H1 (cell line): ENCODE data around the gene GALNT1. TPM values are rescaled to one million over a fixed set of nuclear protein-coding genes. Genes with fewer than 3 reads are reported as not detected.

Experiments
- CTCF ChIA-PET: fragments of 300-600 bp; sonication (Branson Sonifier 250); formaldehyde crosslinking; loops from one replicate; lab custom pipeline; 2021; ENCODE audit not compliant: partially characterized antibody; lab: Charles Lee
- POLR2A ChIA-PET: fragments of 300-600 bp; sonication (Branson Sonifier 250); formaldehyde crosslinking; loops from one replicate; lab custom pipeline; 2021; ENCODE audit warnings: inconsistent platforms; ENCODE audit not compliant: partially characterized antibody; lab: Charles Lee
- DNase-seq, 2 experiments: peaks; one replicate each; pipeline versions ENCODE4 v3.0.0 to v3.0.0-alpha.2; 2010 to 2022; ENCODE audit warnings: low spot score in 2 of 2, low read depth in 1 of 2, mixed read lengths in 1 of 2
- FAIRE-seq: peaks from 2 replicates; lab custom pipeline; 2011; peaks lifted over from hg19 to GRCh38; lab: Jason Lieb, UNC
- H2AFZ ChIP-seq: 2 replicates; pipeline ENCODE4 v1.8.1; 2012; ENCODE audit warnings: low read length, inconsistent platforms
- H2AK5ac ChIP-seq: 2 replicates; pipeline ENCODE4 v1.6.1; 2013; ENCODE audit warnings: low read depth, low read length
- H2BK120ac ChIP-seq: replicated peaks from 2 replicates; pipeline ENCODE3; 2013; ENCODE audit warnings: low read depth, low read length, inconsistent platforms
- H2BK12ac ChIP-seq: 2 replicates; pipeline ENCODE4 v1.6.1; 2013; ENCODE audit warnings: low read depth, low read length
- H2BK15ac ChIP-seq: 2 replicates; pipeline ENCODE4 v1.6.1; 2013; ENCODE audit warnings: low read length
- H2BK20ac ChIP-seq: 2 replicates; pipeline ENCODE4 v1.6.1; 2013; ENCODE audit warnings: low read length
- H2BK5ac ChIP-seq: 2 replicates; pipeline ENCODE4 v1.6.1; 2013; ENCODE audit warnings: low read depth, low read length
- H3K14ac ChIP-seq: 2 replicates; pipeline ENCODE4 v1.6.1; 2013; ENCODE audit warnings: inconsistent platforms; ENCODE audit not compliant: insufficient read length
- H3K18ac ChIP-seq: 2 replicates; pipeline ENCODE4 v1.6.1; 2013; ENCODE audit warnings: low read length; ENCODE audit errors: extremely low read depth
- H3K23ac ChIP-seq: 2 replicates; pipeline ENCODE4 v1.6.1; 2013; ENCODE audit warnings: inconsistent platforms; ENCODE audit not compliant: insufficient read length
- H3K23me2 ChIP-seq: 2 replicates; pipeline ENCODE4 v1.6.1; 2013; ENCODE audit warnings: low read depth, low read length
- H3K27ac ChIP-seq: 2 replicates; pipeline ENCODE4 v1.6.1; 2011; ENCODE audit warnings: low read depth, low read length, inconsistent platforms
- H3K27me3 ChIP-seq, 4 experiments: replicated peaks in 1 of 4; 1 replicate in 1 of 4; 2 replicates in 3 of 4; pipeline versions ENCODE4 v1.6.1 to v1.8.1; 2011 to 2013; ENCODE audit warnings: low read length in 3 of 4, mild to moderate bottlenecking in 3 of 4, inconsistent platforms in 2 of 4, mixed read lengths in 2 of 4, moderate library complexity in 1 of 4; ENCODE audit not compliant: control insufficient read depth in 3 of 4, insufficient read depth in 3 of 4; ENCODE audit errors: extremely low read depth in 1 of 4
- H3K36me3 ChIP-seq, 4 experiments: 2 replicates each; pipeline versions ENCODE4 v1.6.1 to v1.8.1; 2011 to 2013; ENCODE audit warnings: mild to moderate bottlenecking in 4 of 4, low read length in 3 of 4, moderate library complexity in 2 of 4, control low read depth in 1 of 4, inconsistent platforms in 1 of 4; ENCODE audit not compliant: insufficient read depth in 4 of 4, control insufficient read depth in 2 of 4
- H3K4ac ChIP-seq: replicated peaks from 2 replicates; pipeline ENCODE3; 2013; ENCODE audit warnings: low read length, low read depth, mixed read lengths, inconsistent platforms; ENCODE audit not compliant: insufficient read length
- H3K4me1 ChIP-seq, 4 experiments: replicated peaks in 1 of 4; 1 replicate in 1 of 4; 2 replicates in 3 of 4; pipeline versions ENCODE4 v1.6.1 to v1.8.1; 2011 to 2013; ENCODE audit warnings: low read length in 3 of 4, inconsistent platforms in 2 of 4, mixed read lengths in 1 of 4; ENCODE audit not compliant: insufficient read depth in 4 of 4, control insufficient read depth in 3 of 4
- H3K4me2 ChIP-seq, 2 experiments: 2 replicates each; pipeline versions ENCODE4 v1.6.1 to v1.8.1; 2011 to 2013; ENCODE audit warnings: low read depth in 2 of 2, low read length in 2 of 2, control low read depth in 1 of 2, inconsistent platforms in 1 of 2, mild to moderate bottlenecking in 1 of 2; ENCODE audit not compliant: insufficient read depth in 1 of 2
- H3K4me3 ChIP-seq, 4 experiments: fragments of 200-600, 300-600 bp in 1 of 4; sonication (generic), shearing (Covaris generic), sonication (Bioruptor Twin) in 1 of 4; 2 replicates each; pipeline versions ENCODE4 v1.5.1 to v1.8.1; 2011 to 2016; ENCODE audit warnings: low read length in 4 of 4, low read depth in 3 of 4, control low read depth in 2 of 4, inconsistent platforms in 2 of 4, mild to moderate bottlenecking in 2 of 4, mixed read lengths in 1 of 4, moderate library complexity in 1 of 4; ENCODE audit not compliant: insufficient read depth in 2 of 4; ENCODE audit errors: extremely low read depth in 1 of 4
- H3K56ac ChIP-seq: replicated peaks from 2 replicates; pipeline ENCODE3; 2013; ENCODE audit warnings: low read depth, mild to moderate bottlenecking, mixed read lengths, low read length, inconsistent platforms; ENCODE audit not compliant: insufficient read length
- H3K79me1 ChIP-seq: 2 replicates; pipeline ENCODE4 v1.6.1; 2013; ENCODE audit warnings: low read depth, low read length, control low read depth
- H3K79me2 ChIP-seq, 2 experiments: 2 replicates each; pipeline versions ENCODE4 v1.6.1 to v1.8.1; 2012 to 2013; ENCODE audit warnings: low read length in 2 of 2, mild to moderate bottlenecking in 2 of 2, inconsistent platforms in 1 of 2; ENCODE audit not compliant: insufficient read depth in 2 of 2, control insufficient read depth in 1 of 2
- H3K9ac ChIP-seq, 4 experiments: replicated peaks in 1 of 4; 1 replicate in 1 of 4; 2 replicates in 3 of 4; pipeline versions ENCODE4 v1.6.1 to v1.8.1; 2011 to 2013; ENCODE audit warnings: low read depth in 3 of 4, low read length in 3 of 4, control low read depth in 2 of 4, mild to moderate bottlenecking in 2 of 4, moderate library complexity in 2 of 4, inconsistent platforms in 1 of 4; ENCODE audit errors: extremely low read depth in 1 of 4
- H3K9me3 ChIP-seq, 2 experiments: 2 replicates each; pipeline versions ENCODE4 v1.6.1 to v1.8.1; 2012 to 2013; ENCODE audit warnings: mild to moderate bottlenecking in 2 of 2, moderate library complexity in 2 of 2, control low read depth in 1 of 2, inconsistent platforms in 1 of 2, low read depth in 1 of 2, low read length in 1 of 2, mixed read lengths in 1 of 2; ENCODE audit not compliant: insufficient read depth in 2 of 2
- H4K20me1 ChIP-seq, 2 experiments: replicated peaks in 1 of 2; 2 replicates each; pipeline versions ENCODE3 to v1.8.1; 2011 to 2013; ENCODE audit warnings: inconsistent platforms in 2 of 2, low read length in 2 of 2, mild to moderate bottlenecking in 1 of 2; ENCODE audit not compliant: insufficient read depth in 2 of 2, control insufficient read depth in 1 of 2
- H4K5ac ChIP-seq: 2 replicates; pipeline ENCODE4 v1.6.1; 2013; ENCODE audit warnings: low read length, low read depth, mixed read lengths, inconsistent platforms; ENCODE audit not compliant: insufficient read length
- H4K8ac ChIP-seq: 2 replicates; pipeline ENCODE4 v1.8.0; 2013; ENCODE audit warnings: mild to moderate bottlenecking, moderate library complexity, low read length, inconsistent platforms; ENCODE audit not compliant: insufficient read depth; ENCODE audit errors: extremely low read depth
- H4K91ac ChIP-seq: replicated peaks from 2 replicates; pipeline ENCODE3; 2013; ENCODE audit warnings: low read length, mixed read lengths, inconsistent platforms; ENCODE audit not compliant: insufficient read length
- CTBP2 ChIP-seq: IDR thresholded peaks from 2 replicates; pipeline ENCODE4 v1.7.0; 2011; ENCODE audit warnings: borderline replicate concordance, mild to moderate bottlenecking, moderate library complexity, mixed read lengths, low read length; ENCODE audit not compliant: insufficient read depth, insufficient read length
- EZH2 ChIP-seq: fragments of 200-600 bp; sonication (generic); IDR thresholded peaks from 2 replicates; pipeline ENCODE4 v1.7.1; 2012; ENCODE audit warnings: low read depth, mild to moderate bottlenecking, moderate library complexity, low read length, inconsistent platforms; ENCODE audit not compliant: severe bottlenecking
- SP2 ChIP-seq: IDR thresholded peaks from 2 replicates; pipeline ENCODE4 v1.6.1; 2012; ENCODE audit warnings: mild to moderate bottlenecking, low read length, inconsistent platforms
- SRF ChIP-seq: IDR thresholded peaks from 2 replicates; pipeline ENCODE4 v1.6.1; 2011; ENCODE audit warnings: mild to moderate bottlenecking, low read depth, low read length, moderate library complexity
- TEAD4 ChIP-seq: IDR thresholded peaks from 2 replicates; pipeline ENCODE4 v1.6.1; 2012; ENCODE audit warnings: low read depth, low read length, inconsistent platforms, mixed read lengths
- WGBS, 2 experiments: shearing (Covaris generic) in 1 of 2; methylation state at CpG; one replicate each; pipeline versions ENCODE4 v1.1.6 to v1.1.7; 2013 to 2015; ENCODE audit warnings: low lambda C conversion rate in 2 of 2, mixed read lengths in 2 of 2, inconsistent platforms in 1 of 2, low coverage in 1 of 2, missing lambda C conversion rate in 1 of 2; ENCODE audit not compliant: insufficient replicate concordance in 2 of 2, insufficient coverage in 1 of 2, insufficient read length in 1 of 2; ENCODE audit errors: extremely low coverage in 1 of 2, missing lambda C conversion rate in 1 of 2; 5-methylcytosine and 5-hydroxymethylcytosine counted together
- polyA plus RNA-seq, 7 experiments: library from polyadenylated mRNA; depleted of rRNA in 3 of 7; stranded (reverse) in 5 of 7; unstranded in 2 of 7; fragments of >200 nt in 5 of 7; fragments of 200-250 nt in 2 of 7; gene quantifications; 1 replicate in 5 of 7; 2 replicates in 1 of 7; 4 replicates in 1 of 7; pipeline versions ENCODE4 v1.2.1 to v1.2.3, GENCODE V29; 2011 to 2013; ENCODE audit warnings: missing spikeins in 2 of 7, mixed read lengths in 2 of 7
- total RNA-seq: library from RNA; stranded (reverse); fragmentation: NEBNext Ultra II Directional; extraction: Animal tissue kit (Norgen Biotek cat#: 25700); gene quantifications from 2 replicates; pipeline ENCODE4 v1.2.1, GENCODE V29; 2021

Gene GALNT1
- total and polyA plus RNA-seq, 2 of the 8 experiments (the other 6 are each of a cell fraction or from before 2014, with no cell fraction given) = 22.4 to 101 TPM

GRCh38 chr18:35618696-35619095, 37.2 kb downstream of the GALNT1 start:
- Histone ChIP-seq H3K4me1 (peaks cover 2 to 6% (median 4%) of the 10 kb centered on the region in 4 experiments; a peak in 4 of 7 replicates), H3K9ac (peak overlapping the region in 1 of 4 experiments; percentile 49; a peak in 1 of 7 replicates), H2BK12ac (no peak overlapping the region), H3K4me3 (no peak overlapping the region), H3K4me2 (peak overlapping the region in 1 of 2 experiments; percentile 37; a peak in 1 of 4 replicates), H3K9me3 (no peaks in the 10 kb centered on the region), H4K20me1 (no peaks in the 10 kb centered on the region), H3K79me2 (peaks cover 0 to 45% of the 10 kb centered on the region in 2 experiments; a peak in 3 of 4 replicates), H3K23ac (no peak overlapping the region), H2BK20ac (no peak overlapping the region), H2BK5ac (no peak overlapping the region), H2BK15ac (no peak overlapping the region), H3K27ac (no peak overlapping the region), H3K14ac (no peak overlapping the region), H3K79me1 (0 out of 2 replicates have a peak, but pooled peaks cover 2% of the 10 kb centered on the region), H3K27me3 (no peaks in the 10 kb centered on the region), H4K8ac (no peak overlapping the region), H4K5ac (no peak overlapping the region), H3K56ac (no peak overlapping the region), H3K23me2 (no peaks in the 10 kb centered on the region), H2AFZ (no peak overlapping the region), H2AK5ac (no peak overlapping the region), H2BK120ac (no peak overlapping the region), H3K4ac (no peak overlapping the region), H4K91ac (no peak overlapping the region), H3K18ac (no peak overlapping the region), H3K36me3 (no peaks in the 10 kb centered on the region)
- DNase-seq = no peak
- CTCF ChIA-PET = interaction anchor here (0.5 to 1.1 kb wide), 3 partner anchors 10 to 345 kb away, joined by 3 read pairs; no protein-coding TSS in a partner anchor
- 33% methylated on average over 5 of the region's 5 CpGs; no CpG with 5 or more reads in 1 of the 2 experiments for WGBS, 2 experiments
- POLR2A ChIA-PET = interaction anchor here (0.7 kb wide), 1 partner anchor 279 kb away, joined by 3 read pairs; no protein-coding TSS in a partner anchor
- TF ChIP-seq CTBP2 (no peak), EZH2 (no peak), SRF (no peak), TEAD4 (no peak), SP2 (no peak)
- peak; percentile 89 for FAIRE-seq
